ENCODE results near the gene SCNN1B.
"Not testable (repeated sequence)": the region's sequence is repeated elsewhere in the genome, so short reads cannot be mapped to it uniquely, and the experiment has no call there.

The SCNN1B gene

GRCh38 chr16:23356941-23357340 lies 54.8 kb downstream of the SCNN1B start:
- no peak for FAIRE-seq

GRCh38 chr16:23357761-23358290 lies 55.7 kb downstream of the SCNN1B start:
- FAIRE-seq, result no peak

GRCh38 chr16:23359092-23359760 lies 57.1 kb downstream of the SCNN1B start:
- no peak for FAIRE-seq

GRCh38 chr16:23362460-23363317 lies 60.6 kb downstream of the SCNN1B start:
- FAIRE-seq, result no peak

GRCh38 chr16:23365602-23366240 lies 63.6 kb downstream of the SCNN1B start:
- no peak for FAIRE-seq

- FAIRE-seq, result not testable (repeated sequence)
Observed at GRCh38 chr16:23366341-23366740, 64.2 kb downstream of the SCNN1B start.

GRCh38 chr16:23367564-23367963 lies 65.5 kb downstream of the SCNN1B start:
- FAIRE-seq, result no peak

- FAIRE-seq, result no peak
Observed at GRCh38 chr16:23367988-23368387, 65.9 kb downstream of the SCNN1B start.

GRCh38 chr16:23368469-23368868 lies 66.4 kb downstream of the SCNN1B start:
- FAIRE-seq, result no peak

- FAIRE-seq, result no peak
Observed at GRCh38 chr16:23369416-23369815, 67.3 kb downstream of the SCNN1B start.

- no peak for FAIRE-seq
Observed at GRCh38 chr16:23371368-23371767, 69.3 kb downstream of the SCNN1B start.

GRCh38 chr16:23373436-23374219 lies 71.5 kb downstream of the SCNN1B start:
- no peak for FAIRE-seq

- FAIRE-seq, result no peak
Observed at GRCh38 chr16:23374721-23375510, 72.8 kb downstream of the SCNN1B start.

- no peak for FAIRE-seq
Observed at GRCh38 chr16:23375643-23376042, 73.5 kb downstream of the SCNN1B start.

- no peak for FAIRE-seq
Observed at GRCh38 chr16:23377071-23377931, 75.2 kb downstream of the SCNN1B start.

GRCh38 chr16:23378256-23378655 lies 76.2 kb downstream of the SCNN1B start:
- FAIRE-seq, result no peak

GRCh38 chr16:23378921-23379320 lies 76.8 kb downstream of the SCNN1B start:
- no peak for FAIRE-seq

GRCh38 chr16:23379707-23380106 lies 77.6 kb downstream of the SCNN1B start:
- no peak for FAIRE-seq

- FAIRE-seq, result no peak
Observed at GRCh38 chr16:23380501-23380951, 78.4 kb downstream of the SCNN1B start.

- FAIRE-seq, result not testable (repeated sequence)
Observed at GRCh38 chr16:23381702-23382101, 79.6 kb downstream of the SCNN1B start.

- no peak for FAIRE-seq
Observed at GRCh38 chr16:23382279-23382678, 80.2 kb downstream of the SCNN1B start.

Data from A204.1 (cell line).